AG04449 (cell line): ENCODE measurements around the gene KCNF1.

Experiments
- CTCF ChIA-PET: fragments of 350-600 bp; formaldehyde crosslinking; extraction: SDS; loops from one replicate; lab custom pipeline; 2021; ENCODE audit warnings: antibody characterized with exemption; lab: Yijun Ruan, JAX
- POLR2A ChIA-PET: fragments of 400-600, 350-600 bp; formaldehyde crosslinking; extraction: SDS; loops from one replicate; lab custom pipeline; 2020; ENCODE audit warnings: antibody characterized with exemption, inconsistent platforms; lab: Yijun Ruan, JAX
- DNase-seq: peaks from one replicate; pipeline ENCODE4 v3.0.0-alpha.2; 2010; ENCODE audit warnings: low read depth, low spot score
- H3K4me3 ChIP-seq: 2 replicates; pipeline ENCODE4 v1.5.1; 2011; ENCODE audit warnings: low read depth, mild to moderate bottlenecking, control low read depth, low read length
- CTCF ChIP-seq: IDR thresholded peaks from one replicate; pipeline ENCODE4 v1.5.1; 2011; ENCODE audit warnings: mild to moderate bottlenecking, moderate library complexity, low read length, control low read depth, inconsistent platforms; ENCODE audit not compliant: insufficient read depth; ENCODE audit errors: missing control alignments

Gene KCNF1

DNA sequence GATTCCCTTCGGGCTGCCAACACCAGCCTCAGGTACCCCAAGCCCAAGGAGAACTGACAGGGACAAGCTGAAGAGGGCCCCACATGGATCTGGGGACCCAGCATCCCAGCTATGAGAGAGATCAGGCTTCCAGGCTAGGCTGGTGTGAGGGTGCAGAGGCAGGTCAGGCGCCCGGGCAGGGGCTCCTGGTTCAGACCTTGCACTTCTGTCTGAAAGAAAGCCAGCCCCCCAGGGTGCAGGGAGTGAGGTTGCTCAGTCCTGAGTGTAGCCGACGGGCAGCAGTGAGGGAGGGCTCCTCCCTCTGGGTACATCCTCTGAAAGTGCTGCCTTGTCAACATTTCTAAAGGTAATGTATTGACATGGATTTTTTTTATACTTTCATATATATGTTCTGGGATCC lies 33.1 kb downstream of the KCNF1 start:
- no peak for TF ChIP-seq CTCF
- ChIA-PET POLR2A (no interaction called here), CTCF (no interaction called here)
- no peak overlapping the region for H3K4me3 ChIP-seq
- no peak for DNase-seq

- H3K4me3 ChIP-seq = no peak overlapping the region
- ChIA-PET CTCF (interaction anchor here (1.3 to 2.8 kb wide), 3 partner anchors 114 to 186 kb away, joined by 3 to 9 read pairs (median 3); a partner anchor contains a TSS), POLR2A (no interaction called here)
- no peak for TF ChIP-seq CTCF
- no peak for DNase-seq
Measured at GRCh38 chr2:10946394-10946793, 34.7 kb downstream of the KCNF1 start.

DNA sequence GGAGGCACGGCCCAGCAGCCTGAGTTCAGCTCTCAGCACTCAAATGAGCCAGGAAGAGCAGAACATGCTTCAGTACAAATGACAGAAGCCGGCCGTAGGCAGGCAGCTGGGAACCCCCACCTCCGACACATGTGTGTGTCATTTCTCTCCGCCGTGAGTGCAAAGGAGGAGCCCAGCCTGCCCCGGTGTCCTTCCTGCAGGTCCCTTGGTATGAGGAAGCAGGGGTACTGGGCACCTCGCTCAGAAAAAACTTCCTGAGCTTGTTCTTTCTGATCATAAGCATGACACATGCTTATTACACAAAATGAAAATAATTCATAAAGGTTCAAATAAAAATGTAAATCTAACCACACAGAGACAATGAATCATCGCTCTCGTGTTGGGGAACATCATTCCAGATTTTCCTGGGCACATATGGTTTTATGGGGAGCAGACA lies 35.3 kb downstream of the KCNF1 start:
- no peak for DNase-seq
- ChIA-PET CTCF (interaction anchor here (0.9 to 2.8 kb wide), 4 partner anchors 114 to 185 kb away, joined by 3 to 9 read pairs (median 4); a partner anchor contains a TSS), POLR2A (interaction anchor here (1.5 kb wide), 1 partner anchor 11 kb away, joined by 4 read pairs; no protein-coding TSS in a partner anchor)
- TF ChIP-seq CTCF = no peak
- H3K4me3 ChIP-seq = no peak overlapping the region; the same call in 1 of the 2 replicates

DNA sequence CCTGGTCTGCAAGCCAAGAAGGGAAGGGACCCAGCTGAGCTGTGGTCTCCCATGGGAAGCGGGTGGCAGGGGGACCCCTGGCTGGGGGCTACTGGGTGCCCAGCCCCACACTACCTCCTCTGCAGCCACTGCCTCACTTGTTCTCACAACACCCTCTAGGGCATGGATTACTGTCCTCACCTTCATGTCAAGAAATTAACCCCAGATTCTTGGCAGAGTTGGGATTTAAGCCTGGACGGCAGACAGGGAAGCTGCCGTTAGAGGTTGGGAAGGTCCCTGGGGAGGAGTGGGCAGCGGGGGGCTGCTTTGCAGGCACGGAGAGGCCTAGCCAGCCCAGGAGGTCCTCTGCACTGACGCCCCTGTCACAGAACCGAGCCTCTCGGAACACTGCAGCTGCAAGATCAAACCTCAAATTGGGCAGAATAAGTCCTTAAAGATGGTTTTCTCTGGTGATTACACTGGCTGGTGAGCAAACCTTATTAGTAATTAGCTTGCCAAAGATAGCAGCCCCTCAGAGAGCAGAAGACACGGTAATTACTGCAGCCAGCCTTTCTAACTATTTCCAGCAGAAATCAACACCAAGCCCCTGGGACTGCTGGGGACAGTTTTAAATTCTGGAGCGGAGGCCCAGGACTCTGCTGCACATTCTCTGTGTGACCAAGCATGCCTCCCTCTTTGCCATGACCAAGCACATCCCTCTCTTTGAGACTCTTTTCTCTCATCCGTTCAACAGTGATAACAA lies 35.9 kb downstream of the KCNF1 start:
- DNase-seq = no peak
- POLR2A ChIA-PET = interaction anchor here (1.5 kb wide), 1 partner anchor 11 kb away, joined by 4 read pairs; no protein-coding TSS in a partner anchor
- no peak for TF ChIP-seq CTCF
- H3K4me3 ChIP-seq = no peak overlapping the region
- CTCF ChIA-PET = interaction anchor here (0.9 to 2.8 kb wide), 2 partner anchors 177 to 185 kb away, joined by 4 to 9 read pairs; a partner anchor contains a TSS

- ChIA-PET CTCF (interaction anchor here (2.8 kb wide), 1 partner anchor 184 kb away, joined by 9 read pairs; a partner anchor contains a TSS), POLR2A (interaction anchor here (1.5 kb wide), 1 partner anchor 12 kb away, joined by 4 read pairs; no protein-coding TSS in a partner anchor)
- TF ChIP-seq CTCF = no peak
- H3K4me3 ChIP-seq = no peak overlapping the region
- DNase-seq = no peak
Measured at GRCh38 chr2:10948188-10948564, 36.4 kb downstream of the KCNF1 start.

- POLR2A ChIA-PET = interaction anchor here (1.5 kb wide), 1 partner anchor 12 kb away, joined by 4 read pairs; no protein-coding TSS in a partner anchor
- CTCF ChIA-PET = interaction anchor here (0.7 kb wide), 1 partner anchor 25 kb away, joined by 3 read pairs; no protein-coding TSS in a partner anchor
Measured at GRCh38 chr2:10948606-10949230, 37.0 kb downstream of the KCNF1 start.

More at GRCh38 chr2:10948606-10949230, 37.0 kb downstream of the KCNF1 start:
- DNase-seq = no peak
- TF ChIP-seq CTCF = no peak
- H3K4me3 ChIP-seq = no peak overlapping the region
